ENCODE measurements around the gene CASKIN1.

CASKIN1 gene

DNA sequence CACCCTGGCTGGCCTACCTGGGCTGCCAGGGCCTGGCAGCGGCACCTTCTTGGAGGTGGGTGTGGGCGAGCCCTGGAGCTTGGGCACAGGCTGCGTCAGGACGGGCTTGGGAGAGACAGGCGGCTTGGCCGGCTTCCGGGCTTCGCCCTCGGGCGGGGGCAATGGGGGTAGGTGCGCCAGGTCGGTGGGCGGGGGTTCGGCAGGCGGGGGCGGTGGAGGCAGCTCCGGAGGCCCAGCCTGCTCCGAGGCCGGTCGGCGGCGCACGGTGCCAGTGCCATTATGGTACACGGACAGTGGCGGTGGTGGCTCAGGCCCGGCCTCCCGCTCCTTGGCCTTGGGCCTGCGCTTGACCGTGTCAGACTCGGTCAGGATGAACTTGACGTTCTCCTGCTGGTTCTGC lies 16.8 kb downstream of the CASKIN1 start:
- H3K4me3 ChIP-seq = peak overlapping the region in 3 of 7 experiments; percentile 8 to 22 (median 11)
- peak overlapping the region in 2 of 21 experiments; percentile 67 for H3K27ac ChIP-seq

DNA sequence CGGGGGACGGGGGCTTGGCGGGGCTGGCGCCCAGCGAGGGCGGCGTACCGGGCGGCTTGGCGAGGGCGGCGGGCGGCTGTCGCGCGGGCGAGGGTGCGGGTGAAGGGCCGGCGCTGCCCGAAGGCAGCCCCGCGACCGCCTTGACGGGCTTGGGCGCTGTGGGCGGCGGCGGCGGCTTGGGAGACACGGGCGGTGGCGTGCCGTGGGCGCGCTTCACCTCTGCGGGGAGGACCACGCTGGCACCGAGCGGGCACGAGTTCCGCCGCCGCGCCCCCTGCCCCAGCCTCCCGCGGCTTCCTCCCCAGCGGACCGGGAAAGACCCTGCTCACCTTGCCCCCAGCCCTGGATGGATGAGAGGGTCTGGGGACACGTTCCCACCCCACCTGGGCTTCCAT lies 17.3 kb downstream of the CASKIN1 start:
- peak overlapping the region in 3 of 21 experiments; percentile 15 to 67 (median 67) for H3K27ac ChIP-seq
- H3K4me3 ChIP-seq = peak overlapping the region in 3 of 7 experiments; percentile 8 to 22 (median 11)

DNA sequence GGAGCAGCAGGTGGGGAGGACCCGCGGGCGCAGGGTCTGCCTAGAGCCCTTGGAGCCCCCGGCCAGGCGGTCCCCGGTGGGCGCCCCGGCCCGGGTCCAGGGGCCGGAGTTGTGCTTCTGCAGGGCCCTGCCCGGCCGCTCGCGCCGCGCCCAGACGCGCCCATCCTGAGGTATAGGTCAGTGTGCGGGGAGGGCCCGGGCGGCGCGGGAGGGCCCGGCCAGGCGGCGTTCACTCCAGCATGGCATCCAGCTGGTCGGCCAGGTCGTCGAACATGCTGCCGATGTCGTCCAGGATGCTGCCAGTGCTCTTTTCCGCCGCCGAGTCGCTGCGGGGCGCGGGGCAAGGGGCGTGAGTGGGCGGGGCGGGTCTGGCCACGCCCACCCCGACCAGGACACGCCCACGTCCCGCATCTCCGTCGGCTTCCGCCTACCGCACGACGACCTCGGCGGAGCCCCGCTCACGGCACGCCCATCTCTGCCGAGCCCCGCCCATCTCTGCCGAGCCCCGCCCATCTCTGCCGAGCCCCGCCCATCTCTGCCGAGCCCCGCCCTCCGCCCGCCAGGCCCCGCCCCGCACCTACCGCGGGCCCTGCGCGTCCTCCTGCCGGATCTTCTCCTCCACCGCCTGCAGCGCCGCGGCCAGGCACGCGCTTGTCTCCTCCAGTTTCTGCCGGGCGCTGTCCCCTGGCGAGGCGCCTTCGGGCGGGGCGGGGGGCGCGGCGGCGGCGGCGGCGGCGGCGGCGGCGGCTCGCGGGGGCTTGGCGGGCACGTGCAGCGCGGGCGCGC lies 17.9 kb downstream of the CASKIN1 start:
- peak overlapping the region in 1 of 7 experiments; percentile 22 for H3K4me3 ChIP-seq
- H3K27ac ChIP-seq = no peak overlapping the region

DNA sequence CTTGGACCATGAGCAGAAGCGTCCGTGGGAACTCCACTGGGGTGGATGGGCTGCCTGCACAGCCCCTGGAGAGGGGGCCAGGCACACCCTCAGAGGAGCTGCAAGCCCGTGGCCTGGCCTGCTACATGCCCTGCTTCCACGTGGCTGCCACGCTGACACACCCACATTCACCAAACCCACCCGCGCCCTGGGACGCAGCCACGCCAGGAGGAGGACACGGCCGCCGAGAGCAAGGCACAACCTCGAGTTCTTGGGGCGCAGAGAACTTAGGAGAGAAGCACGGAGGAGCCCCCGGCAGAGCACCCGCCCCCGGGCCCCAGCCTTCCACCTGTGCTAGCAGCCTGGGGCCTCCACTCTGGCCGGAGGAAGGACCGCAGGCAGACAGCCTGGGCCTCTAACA lies 18.8 kb downstream of the CASKIN1 start:
- Histone ChIP-seq H3K4me3 (no peak overlapping the region), H3K27ac (no peak overlapping the region)

DNA sequence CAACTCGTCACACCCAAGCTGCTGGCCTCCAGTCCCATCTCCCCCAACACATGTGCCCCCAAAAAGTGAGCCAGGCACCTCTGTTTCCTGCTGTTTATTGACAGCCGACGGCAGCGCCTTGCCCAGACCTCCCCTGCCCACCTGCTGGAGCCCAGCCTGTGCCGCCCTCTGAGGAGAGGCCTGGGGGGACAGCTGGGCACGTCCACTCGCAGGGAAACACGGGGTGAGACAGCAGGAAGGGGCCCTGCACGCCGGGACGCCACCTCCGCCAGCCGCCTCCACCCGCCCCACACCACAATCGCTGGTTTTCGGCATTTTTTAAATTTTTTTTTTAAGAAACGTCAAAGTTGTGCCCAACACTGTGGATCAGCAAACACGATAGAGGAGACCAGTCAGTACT lies 19.3 kb downstream of the CASKIN1 start:
- no peak overlapping the region for H3K27ac ChIP-seq
- H3K4me3 ChIP-seq = no peak overlapping the region

DNA sequence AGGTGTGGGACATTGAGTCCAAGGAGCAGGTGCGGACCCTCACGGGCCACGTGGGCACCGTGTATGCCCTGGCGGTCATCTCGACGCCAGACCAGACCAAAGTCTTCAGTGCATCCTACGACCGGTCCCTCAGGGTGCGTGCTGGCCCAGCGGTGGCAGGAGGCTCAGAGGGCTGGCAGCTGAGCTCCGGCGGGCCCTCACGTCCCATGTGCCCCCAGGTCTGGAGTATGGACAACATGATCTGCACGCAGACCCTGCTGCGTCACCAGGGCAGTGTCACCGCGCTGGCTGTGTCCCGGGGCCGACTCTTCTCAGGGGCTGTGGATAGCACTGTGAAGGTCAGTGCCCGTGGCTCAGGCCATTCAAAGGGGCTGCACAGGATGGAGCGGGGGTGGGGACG lies 20.4 kb downstream of the CASKIN1 start:
- Histone ChIP-seq H3K27ac (no peak overlapping the region), H3K4me3 (no peak overlapping the region)

DNA sequence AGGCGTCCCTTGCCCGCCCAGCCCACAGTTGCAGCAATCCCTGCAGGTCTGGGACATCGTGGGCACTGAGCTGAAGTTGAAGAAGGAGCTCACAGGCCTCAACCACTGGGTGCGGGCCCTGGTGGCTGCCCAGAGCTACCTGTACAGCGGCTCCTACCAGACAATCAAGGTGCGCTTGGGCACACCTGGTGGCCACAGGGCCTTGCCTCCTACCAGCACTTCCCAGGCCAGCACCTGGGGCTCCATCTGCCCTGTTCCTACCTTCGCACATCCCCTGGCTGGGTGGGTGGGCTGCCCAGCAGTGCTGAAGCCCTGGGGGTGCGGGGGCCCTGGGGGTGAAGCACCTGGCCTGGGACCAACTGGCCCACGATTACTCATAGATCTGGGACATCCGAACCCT lies 21.0 kb downstream of the CASKIN1 start:
- no peak overlapping the region for H3K27ac ChIP-seq
- H3K4me3 ChIP-seq = no peak overlapping the region

DNA sequence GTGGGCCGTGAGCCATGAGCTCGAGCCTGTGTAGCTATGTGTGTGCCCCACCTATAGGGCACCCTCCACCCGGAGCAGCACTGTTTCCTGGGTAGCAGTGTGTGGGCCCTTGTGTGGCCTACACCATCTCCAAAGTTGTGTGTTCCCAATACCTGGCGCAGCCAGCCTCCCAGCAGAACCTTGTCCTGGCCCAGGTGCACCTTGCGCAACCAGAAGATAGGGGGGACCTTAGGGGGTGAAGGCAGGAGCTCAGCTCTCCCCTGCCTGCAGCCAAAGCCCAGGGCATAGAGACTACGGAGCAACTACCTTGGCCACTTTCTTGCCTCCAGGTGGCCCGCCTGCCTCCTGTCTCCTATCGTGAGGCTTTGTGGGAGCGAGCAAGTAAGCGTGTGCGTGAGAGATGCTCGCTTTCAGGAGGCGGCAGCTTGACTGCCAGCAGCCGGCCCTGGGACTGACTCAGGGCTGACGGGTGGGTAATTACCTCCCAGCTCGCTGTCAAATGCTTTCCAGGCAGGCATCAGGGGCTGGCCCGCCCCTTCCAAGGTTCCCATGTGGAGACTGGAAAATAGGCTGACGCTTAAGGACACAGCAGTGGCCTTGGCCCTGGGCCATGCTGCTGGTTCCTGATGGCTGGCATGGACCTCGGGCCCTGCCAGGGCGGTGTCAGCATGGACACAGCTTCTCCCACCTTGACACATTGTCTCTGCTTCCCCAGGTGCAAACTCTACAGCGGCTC lies 21.8 kb downstream of the CASKIN1 start:
- H3K27ac ChIP-seq = peak overlapping the region in 1 of 21 experiments; percentile 28
- H3K4me3 ChIP-seq = no peak overlapping the region

DNA sequence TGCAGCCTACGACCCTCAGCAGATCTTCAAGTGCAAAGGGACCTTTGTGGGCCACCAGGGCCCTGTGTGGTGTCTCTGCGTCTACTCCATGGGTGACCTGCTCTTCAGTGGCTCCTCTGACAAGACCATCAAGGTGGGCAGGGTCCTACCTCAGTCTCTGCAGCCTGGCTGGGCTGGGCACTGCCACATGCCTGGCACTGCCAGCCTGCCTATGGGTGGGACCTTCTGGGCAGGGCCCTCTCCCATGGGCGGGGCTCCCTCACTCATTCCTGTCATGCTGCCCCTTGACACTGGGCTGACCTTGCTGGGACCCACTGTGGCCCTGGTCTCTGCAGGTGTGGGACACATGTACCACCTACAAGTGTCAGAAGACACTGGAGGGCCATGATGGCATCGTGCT lies 22.5 kb downstream of the CASKIN1 start:
- no peak overlapping the region for H3K4me3 ChIP-seq
- H3K27ac ChIP-seq = no peak overlapping the region

DNA sequence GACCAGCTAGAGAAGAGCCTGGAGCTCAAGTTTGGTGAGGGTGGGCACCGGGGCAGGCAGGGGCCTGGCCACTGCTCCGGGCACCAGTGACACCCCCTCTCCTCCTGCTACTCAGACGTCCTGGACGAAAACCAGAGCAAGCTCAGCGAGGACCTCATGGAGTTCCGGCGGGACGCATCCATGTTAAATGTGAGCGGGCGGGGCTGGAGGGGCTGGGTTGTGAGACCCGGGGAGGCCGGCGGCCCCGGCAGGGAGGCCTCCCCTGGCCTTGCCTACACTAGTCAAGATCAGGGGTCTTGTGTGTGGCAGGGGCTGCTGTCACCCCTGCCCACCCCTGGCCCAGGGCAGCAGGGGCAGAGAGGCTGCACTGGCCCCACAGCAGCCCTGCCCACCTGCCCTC lies 23.0 kb downstream of the CASKIN1 start:
- Histone ChIP-seq H3K4me3 (no peak overlapping the region), H3K27ac (no peak overlapping the region)

DNA sequence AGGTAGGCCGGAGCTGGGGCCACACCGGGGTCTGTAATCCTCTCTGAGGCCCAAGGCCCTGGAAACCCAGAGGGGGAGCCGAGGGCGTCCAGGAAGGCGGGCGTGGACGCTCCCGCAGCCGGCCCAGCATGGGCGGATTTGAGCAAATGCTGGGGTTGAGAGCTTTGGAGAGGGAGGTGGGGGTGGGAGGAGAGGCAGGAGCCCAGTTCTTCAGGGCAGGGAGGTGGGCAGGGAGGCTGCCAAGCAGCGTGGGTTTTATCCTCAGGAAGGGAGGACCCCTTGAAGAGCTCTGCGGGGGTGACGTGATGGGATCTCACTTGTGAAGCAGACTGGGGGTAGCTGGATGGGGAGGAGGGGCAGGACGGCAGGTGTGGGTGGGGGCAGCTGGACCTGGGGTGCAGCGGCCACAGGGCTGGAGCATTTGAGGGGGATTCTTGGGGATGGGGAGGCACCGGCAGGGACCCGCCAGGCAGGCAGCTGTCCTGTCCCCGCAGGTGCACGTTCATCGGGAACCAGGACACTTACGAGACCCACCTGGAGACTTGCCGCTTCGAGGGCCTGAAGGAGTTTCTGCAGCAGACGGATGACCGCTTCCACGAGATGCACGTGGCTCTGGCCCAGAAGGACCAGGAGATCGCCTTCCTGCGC lies 23.6 kb downstream of the CASKIN1 start:
- peak overlapping the region in 1 of 21 experiments; percentile 15 for H3K27ac ChIP-seq
- H3K4me3 ChIP-seq = no peak overlapping the region

DNA sequence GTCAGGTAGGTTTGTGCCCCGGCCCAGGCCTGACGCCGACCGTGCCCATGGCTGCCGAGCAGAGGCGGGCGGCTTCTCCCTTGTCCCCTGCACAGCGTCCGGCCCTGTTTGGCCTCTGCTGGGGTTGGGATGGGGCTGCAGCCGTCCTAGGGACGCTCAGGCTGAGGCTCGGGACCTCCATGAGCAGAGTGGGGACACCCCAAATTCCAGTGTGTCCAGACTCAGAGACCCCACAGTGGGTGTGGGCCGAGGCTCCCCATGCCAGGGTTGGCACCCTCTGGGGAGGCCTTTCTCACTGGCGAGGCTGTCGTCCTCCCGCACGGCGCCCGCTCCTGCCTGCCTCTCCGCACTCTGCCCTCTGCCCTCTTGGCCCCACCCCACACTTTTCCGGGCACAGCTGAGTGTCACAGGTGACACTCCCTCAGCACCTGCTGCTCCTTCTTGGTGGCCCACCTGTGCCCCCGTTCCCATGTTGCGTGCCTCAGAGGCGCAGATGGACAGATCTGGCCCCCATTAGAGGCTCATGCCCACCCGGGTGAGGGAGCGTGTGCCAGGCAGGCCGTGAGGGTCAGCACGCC lies 24.7 kb downstream of the CASKIN1 start:
- H3K27ac ChIP-seq = peak overlapping the region in 1 of 21 experiments; percentile 81
- H3K4me3 ChIP-seq = no peak overlapping the region

DNA sequence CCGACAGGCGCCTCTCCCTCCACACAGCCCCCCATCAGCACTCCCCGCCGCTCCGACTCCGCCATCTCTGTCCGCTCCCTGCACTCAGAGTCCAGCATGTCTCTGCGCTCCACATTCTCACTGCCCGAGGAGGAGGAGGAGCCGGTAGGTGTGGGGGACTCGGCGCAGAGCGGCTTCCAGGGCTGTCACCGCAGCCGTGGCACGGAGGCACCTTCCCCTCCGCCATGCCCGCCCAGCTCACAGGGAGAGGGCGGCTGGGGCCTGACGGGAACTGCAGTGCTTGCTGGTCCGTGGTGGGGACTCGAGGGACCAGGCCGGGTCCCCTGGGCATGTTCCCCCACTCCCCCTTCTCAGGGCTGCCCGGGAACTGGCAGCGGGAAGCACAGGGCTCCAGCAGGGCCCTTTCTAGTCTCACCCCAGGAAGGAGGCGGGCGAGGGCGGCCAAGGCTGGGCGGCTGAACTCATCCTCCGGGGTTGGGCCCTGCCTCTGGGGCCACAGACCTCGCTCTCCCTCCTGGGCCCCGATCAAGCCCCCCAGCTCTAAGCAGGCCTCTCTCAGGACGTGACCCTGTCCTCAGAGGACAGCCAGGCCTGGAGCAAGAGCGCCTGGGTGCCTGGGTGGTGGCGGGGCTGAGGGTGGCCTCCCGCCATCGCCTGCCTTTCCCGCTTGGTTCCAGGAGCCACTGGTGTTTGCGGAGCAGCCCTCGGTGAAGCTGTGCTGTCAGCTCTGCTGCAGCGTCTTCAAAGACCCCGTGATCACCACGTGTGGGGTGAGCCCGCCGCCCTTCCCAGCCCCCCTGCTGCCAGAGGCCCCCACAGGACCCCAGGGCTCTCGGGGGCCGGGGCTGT lies 25.6 kb downstream of the CASKIN1 start:
- peak overlapping the region in 6 of 7 experiments; percentile 6 to 33 (median 13) for H3K4me3 ChIP-seq
- H3K27ac ChIP-seq = peak overlapping the region in 17 of 21 experiments; percentile 12 to 81 (median 50)

DNA sequence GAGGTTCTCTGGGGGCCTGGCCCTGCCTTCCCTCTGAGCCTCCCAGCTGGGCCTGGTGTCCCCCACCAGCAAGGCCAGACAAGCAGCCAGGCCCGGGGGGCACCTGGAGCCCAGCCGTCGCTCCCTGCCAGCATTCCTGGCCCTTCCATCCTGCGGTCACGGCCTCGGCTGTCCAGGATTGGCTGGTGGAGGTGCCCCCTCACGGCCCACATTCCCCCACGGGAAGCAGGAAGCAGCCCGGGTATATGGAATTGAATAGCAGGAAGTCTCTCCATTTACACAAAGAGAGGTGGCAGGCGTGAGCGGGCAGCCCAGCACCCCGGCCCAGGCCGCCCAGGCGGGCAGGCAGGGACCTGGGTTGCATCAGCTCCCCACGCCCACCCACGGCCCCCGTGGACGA lies 26.3 kb downstream of the CASKIN1 start:
- peak overlapping the region in 6 of 7 experiments; percentile 6 to 33 (median 13) for H3K4me3 ChIP-seq
- H3K27ac ChIP-seq = peak overlapping the region in 19 of 21 experiments; percentile 16 to 81 (median 62)

DNA sequence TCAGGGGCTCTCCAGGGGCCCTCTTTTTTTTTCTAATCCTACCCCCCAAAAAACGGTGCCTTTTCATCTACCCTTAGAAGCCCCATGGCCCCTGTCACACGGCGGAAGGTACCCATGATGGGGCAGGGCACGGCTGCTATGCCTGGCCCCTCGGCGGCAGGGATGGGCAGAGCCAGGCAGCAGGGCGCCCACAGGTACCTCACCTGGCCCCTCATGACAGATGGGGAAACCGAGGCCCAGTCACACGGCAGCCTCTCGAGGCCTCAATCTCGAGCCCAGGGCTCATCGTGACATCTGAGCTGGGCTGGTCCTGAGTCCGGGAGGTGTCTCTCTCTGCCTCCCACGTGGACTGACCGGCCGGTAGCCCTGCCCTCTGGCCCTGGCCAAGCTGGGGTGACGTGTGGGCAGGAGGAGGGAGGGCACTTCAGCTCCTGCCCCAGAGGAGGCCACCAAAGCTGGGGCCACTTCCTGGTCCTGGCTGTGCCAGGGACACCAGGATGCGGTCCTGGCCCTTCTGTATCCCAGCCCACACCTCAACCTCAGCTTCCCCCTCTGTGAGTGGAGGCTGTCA lies 29.3 kb downstream of the CASKIN1 start:
- Histone ChIP-seq H3K4me3 (no peak overlapping the region), H3K27ac (no peak overlapping the region)

DNA sequence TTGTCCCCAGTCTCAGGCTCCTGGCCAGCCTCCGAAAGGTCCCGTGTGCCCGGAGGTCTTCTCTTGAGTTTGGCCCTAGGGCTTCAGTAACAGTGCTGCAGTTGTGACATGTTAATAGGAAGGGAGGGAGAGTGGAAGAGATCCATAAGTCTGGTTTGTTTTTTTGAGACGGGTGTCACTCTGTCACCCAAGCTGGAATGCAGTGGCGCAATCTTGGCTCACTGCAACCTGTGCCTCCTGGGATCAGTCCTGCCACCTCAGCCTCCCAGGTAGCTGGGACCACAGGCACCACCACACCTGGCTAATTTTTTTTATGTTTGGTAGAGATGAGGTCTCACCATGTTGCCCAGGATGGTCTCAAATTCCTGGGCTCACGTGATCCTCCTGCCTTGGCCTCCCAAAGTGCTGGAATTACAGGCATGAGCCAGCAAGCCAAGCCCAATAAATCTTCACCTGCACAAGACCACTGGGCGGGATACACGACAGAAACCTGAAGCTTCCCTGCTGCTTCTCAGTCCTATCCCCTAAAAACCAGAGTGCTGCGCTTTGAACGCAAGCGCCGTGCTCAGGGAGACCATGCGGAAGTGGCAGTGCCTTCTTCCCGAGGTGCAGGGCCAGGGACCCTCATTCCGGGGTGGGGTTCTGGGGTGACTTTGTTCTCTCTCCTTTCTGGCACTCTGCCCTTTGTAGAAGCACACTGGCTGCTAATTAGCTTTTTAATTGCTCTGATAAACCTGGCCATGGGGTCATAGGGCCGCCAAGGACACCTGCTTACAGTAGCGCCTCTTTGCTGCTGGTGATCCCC lies 29.9 kb downstream of the CASKIN1 start:
- no peak overlapping the region for H3K4me3 ChIP-seq
- no peak overlapping the region for H3K27ac ChIP-seq

DNA sequence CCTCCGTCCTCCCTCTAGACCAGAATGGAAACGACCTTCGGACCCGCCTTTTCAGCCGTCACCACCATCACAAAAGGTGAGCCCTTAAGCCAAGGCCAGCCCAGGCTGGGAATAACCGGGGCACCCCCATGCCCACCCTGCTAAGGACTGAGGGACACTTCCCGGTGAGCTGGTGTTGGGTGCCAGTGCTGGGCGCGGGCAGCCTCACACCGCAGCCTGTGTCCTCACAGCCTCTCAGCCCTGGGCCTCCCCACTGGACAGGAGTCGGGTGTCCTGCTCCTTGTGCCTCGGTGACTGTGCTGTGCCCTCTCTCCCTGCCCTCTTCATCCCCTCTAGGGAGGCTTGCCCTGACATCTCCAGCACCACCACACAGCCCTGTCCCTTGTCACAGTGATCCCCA lies 30.5 kb downstream of the CASKIN1 start:
- no peak overlapping the region for H3K4me3 ChIP-seq
- no peak overlapping the region for H3K27ac ChIP-seq

DNA sequence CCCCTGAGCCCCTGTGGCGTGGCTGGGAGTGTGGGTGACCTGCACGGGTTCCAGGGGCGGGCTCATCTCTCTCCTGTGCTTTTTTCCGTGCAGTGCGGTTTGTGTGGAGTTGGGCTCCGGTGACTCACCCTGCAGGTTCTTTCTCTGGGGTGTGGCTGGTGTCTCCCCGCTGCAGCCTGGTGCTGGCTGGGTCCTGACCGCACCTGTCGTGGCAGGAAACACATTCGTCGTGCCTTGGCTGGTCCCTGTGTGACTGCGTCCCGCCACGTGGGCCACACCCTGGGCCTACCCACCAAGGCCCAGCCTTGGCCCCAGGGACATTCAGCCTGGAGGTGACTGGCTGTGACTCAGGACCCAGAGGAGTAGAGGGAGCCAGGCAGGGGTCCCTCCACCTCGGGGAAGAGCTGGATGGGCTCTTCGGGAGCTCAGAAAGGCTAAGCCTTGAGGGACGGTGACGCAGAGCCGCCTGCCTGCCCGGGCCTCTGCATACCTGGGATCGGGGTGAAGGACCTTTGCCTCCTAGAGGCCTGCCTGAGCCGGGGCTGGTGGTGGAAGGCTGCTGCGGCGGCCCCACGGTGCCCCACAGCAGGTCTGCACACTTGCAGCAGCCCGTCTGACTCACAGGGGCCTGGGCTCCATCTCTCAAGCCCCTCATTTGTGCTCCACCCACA lies 33.1 kb downstream of the CASKIN1 start:
- Histone ChIP-seq H3K27ac (peak overlapping the region in 20 of 21 experiments; percentile 59 to 92 (median 78)), H3K4me3 (no peak overlapping the region)

Data from skin epidermis (tissue), 12 donors.